Activated CD8-positive, alpha-beta memory T cell treated with anti-CD3 and anti-CD28 coated beads for 1 hour (primary cell): ENCODE measurements around the gene B3GALT6.
A peak's percentile ranks its signal among the peaks of the same experiment; 100 is the strongest.
"Not testable (repeated sequence)": the region's sequence is repeated elsewhere in the genome, so short reads cannot be mapped to it uniquely, and the experiment has no call there.

Source experiments
- DNase-seq, 2 donors: peaks; one replicate each; pipeline ENCODE4 v3.0.0-alpha.2; 2020; ENCODE audit warnings: low read depth in 1 of 2; ENCODE audit errors: extremely low read depth in 1 of 2

Gene B3GALT6

DNA sequence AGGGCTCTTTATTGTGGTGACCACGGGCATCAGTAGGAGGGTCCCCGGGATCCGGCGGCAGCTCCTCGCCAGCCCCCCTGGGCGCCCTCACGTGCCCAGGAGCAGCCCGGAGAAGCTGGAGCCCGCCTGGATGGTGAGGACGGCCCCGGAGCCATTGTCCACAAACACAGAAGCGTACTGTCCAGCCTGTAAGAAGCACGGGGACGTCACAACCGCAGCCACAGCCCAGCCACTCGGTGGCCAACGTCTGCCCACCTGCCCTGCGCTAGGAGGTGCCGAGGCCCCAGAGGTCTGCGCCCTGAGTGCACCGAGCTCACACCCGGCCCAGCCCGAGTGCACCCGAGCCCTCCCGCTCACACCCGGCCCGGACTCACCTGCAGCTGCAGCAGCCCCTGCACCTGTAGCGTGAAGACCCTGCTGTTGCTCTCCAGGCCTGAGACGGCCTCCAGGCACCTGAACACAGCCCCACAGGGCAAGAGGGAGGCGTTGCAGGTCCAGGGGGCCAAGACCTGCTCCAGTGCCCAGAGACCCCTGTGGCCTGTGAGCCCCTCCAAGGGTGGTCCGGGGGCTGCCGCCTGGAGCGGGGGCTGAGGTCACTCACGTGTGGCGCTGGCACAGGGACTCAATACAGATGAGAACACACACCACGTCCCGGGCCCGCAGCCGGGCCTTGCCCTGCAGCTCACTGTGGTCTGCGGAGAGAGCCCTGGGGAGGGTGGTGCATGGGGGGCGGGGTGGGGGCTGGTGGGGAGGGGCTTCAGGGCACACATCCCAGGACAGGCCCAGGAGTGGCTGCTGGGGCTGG, 10.6 kb downstream of the B3GALT6 start:
- DNase-seq = no peak

GRCh38 chr1:1243266-1243660, 11.2 kb downstream of the B3GALT6 start:
- DNase-seq = no peak

GRCh38 chr1:1243807-1244191, 11.8 kb downstream of the B3GALT6 start:
- no peak for DNase-seq

GRCh38 chr1:1244192-1244811, 12.3 kb downstream of the B3GALT6 start:
- no peak for DNase-seq

DNA sequence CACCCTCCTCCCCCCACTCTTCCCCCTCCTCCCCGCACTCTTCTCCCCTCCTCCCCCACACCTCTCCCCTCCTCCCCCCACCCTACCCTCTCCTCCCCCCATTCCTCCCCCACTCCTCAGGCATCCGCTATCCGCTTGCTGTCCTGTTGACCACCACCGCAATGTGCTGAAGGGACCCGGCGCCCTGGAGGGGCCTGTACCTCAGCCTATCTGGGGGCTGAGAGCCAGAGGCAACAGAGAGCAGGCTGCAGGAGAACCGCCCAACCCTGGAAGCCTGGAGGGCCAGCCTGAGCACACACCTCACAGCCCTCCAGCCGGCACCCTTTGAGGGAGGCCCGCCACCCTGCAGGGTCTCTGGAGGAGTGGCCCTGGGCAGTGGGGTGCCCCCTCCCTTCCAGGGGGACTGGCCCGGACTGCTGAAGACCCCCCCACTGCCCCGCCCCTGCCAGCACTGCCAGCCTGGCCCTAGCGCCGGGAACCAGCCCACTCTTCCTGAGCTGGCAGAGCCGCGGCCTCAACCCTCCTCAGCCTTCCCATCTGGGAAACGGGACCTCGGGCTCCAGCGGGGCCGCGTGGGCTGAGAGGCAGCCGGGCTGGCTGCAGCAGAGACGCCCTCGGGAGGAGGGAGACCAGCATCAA, 13.3 kb downstream of the B3GALT6 start:
- DNase-seq = no peak

DNA sequence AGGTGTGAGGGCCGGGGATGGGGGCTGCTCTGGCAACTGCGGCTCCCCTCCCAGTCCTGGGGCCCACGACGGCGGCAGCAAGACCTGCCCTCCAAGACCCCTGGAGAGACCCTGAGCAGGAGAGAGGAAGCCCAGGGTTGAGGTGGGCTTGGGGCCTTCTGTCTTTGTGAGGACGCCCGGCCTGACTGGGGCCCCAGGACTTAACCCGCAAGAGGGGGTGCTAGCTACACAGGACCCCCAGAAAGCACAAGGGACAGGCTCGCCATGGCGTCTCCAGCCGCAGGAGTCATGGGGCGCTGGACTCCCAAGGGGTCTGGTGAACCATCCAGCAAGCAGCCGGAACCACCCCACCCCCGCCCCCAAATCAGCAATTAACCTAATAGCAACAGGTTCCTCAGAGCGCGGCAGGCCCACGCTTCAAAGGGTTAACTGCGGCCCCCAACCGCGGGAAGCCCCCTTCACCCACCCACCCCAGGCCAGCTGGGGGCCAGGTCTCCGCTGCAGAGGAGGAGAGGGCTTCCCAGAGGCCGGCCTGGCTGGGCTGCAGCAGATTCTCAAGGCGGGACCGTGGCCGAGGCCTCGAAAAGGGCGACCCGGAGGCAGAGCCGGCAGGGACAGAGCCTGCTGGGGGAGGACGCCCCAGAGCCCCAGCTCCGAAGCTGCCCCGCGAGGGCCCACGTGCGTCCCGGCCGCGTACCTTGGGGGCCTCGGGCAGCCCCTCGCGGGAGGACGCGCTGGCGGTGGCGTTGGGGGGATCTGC, 14.0 kb downstream of the B3GALT6 start:
- DNase-seq = no peak

- no peak for DNase-seq
Measured at GRCh38 chr1:1246577-1247340, 14.7 kb downstream of the B3GALT6 start, which contains the start of gene C1QTNF12. Gene C1QTNF12 (minus strand): TSS chr1:1246722. CDS start chr1:1246690, 32 bp downstream.

GRCh38 chr1:1247341-1247913, 15.4 kb downstream of the B3GALT6 start:
- DNase-seq = no peak

DNA sequence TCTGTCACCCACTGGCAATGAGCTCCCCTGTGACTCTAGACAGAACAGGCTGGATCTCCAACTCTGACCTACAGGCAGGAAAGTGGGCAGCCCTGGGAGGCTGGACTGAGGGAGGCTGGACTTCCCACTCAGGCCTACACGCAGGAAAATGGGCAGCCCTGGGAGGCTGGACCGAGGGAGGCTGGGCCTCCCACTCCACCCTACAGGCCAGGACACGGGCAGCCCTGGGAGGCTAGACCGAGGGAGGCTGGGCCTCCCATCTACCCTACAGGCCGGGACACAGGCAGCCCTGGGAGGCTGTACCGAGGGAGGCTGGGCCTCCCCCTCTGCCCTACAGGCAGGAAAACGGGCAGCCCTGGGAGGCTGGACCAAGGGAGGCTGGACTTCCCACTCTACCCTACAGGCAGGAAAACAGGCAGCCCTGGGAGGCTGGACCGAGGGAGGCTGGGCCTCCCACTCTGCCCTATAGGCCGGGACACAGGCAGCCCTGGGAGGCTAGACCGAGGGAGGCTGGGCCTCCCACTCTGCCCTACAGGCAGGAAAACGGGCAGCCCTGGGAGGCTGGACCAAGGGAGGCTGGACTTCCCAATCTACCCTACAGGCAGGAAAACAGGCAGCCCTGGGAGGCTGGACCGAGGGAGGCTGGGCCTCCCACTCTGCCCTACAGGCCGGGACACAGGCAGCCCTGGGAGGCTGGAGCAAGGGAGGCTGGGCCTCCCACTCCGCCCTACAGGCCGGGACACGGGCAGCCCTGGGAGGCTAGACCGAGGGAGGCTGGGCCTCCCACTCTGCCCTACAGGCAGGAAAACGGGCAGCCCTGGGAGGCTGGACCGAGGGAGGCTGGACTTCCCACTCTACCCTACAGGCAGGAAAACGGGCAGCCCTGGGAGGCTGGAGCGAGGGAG, 16.2 kb downstream of the B3GALT6 start:
- DNase-seq = not testable (repeated sequence)

- peak; percentile 33 to 57 for DNase-seq
Measured at GRCh38 chr1:1250786-1251284, 18.8 kb downstream of the B3GALT6 start.

- no peak for DNase-seq
Measured at GRCh38 chr1:1253314-1253713, 21.3 kb downstream of the B3GALT6 start.

DNA sequence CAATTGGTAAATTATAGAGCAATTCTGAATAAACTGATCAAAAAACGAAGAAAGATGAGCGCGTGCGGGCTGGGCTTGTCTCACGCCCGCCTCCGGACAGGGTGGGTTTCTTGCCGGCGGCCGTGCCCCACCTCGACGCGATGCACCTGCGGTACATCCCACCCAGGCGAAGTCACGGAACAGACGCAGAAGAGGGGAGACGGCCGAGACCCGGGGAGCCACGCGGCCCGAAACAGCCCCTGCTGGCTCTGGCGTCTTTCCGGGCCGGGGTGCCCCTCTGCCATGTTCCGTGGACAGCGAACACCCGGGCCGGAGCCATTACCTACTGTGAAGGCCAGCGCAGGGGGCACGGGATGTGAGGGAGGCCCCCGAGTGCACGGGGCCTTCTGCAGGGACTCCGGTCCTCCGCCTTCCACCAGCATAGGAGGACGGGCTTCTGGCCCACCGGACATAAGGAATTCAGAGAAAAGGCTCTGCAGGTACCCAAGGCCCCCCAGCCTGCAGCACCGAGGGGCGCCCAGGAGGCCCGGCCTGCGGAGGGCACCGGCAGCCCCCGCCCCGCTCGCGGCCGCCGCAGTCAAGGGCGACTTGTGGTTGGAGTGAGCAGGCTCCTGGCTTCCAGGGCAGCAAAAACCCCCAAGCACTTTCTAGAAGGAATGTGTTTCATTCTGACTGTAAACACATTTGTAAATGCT, 22.1 kb downstream of the B3GALT6 start:
- no peak for DNase-seq

- no peak for DNase-seq
Measured at GRCh38 chr1:1254667-1254998, 22.6 kb downstream of the B3GALT6 start.

DNA sequence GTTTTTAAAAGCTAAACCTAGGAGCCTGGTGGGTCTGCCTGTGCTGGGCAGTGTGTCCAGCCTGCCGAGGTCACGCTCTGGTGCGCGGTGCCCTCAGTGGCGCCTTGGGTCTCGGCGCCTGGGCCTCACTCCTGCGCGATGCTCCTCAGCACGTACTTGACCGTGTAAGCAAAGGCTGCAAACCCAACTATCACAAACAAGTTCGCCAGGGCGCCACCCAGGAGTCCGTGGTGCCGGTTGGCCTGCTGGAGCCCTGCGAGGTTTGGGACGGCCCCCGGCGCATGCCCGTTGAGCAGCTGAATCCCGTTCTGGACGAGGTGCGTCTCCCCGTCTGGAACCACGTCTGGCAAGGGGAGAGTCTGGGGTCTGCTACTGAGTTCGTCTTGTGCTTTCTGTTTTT, 23.0 kb downstream of the B3GALT6 start:
- DNase-seq = no peak

DNA sequence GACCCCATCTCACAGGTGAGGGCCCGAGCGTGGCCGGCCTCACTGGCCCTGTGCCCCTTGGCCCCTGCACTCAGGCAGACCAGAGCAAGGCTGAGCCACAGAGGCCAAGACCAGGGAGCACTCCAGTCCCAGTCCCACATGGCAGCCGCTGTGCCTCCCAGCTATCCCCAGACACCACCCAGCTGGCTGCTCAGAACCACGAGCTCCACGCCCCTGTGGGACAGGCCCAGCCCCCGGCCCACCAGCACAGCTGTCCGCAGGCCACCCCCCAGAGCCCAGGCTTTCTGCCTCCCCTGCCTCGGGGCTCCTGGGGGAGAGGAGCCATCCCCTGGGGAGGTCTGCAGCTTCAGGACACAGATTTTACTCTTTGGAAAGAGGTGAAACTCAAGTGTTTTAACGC, 23.6 kb downstream of the B3GALT6 start:
- DNase-seq = no peak

DNA sequence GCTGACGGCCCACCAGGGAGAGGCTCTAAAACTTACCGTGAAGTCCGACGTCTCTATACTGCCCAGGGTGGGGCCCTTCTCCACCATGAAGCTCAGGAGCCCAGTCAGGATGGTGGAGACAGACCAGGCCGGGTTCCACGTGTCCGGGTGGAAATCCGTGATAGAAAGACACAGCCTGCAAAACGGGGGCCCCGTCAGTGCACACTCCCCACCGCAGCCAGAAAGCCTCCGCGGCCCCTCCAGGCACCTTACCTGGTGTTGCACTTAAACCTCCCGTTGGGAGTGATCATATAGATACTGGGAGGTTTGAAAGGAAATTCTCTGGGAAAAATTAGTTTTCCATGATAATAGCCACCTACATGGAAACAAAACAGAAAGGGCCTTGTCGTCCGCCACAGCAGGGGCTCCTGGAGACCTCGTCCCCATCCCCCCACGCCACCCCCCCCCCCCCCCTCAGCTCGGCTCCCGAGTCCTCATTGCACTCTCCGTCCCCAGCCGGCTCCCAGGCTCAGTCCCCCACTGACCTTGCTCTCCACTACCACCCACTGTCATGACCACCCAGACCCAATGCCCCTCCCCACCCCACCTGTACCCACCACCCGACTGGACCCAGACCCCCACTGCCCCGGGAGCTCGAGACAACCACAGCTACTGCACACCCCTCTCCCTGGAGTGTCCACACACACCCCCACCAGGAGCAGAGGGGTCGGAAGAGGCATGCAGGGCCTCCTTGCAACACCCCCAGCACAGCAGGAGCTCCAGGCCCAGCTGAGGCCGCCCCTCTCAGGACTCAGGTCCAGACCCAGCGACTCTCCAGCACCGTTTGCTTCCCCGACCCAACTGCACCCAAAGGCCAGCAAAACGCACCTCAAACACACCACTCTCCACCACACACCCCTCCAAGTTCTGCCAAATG, 25.2 kb downstream of the B3GALT6 start:
- no peak for DNase-seq

GRCh38 chr1:1259119-1259488, 27.1 kb downstream of the B3GALT6 start:
- no peak for DNase-seq
